ENCODE measurements around the gene C2CD4C.
"Not testable (repeated sequence)": the region's sequence is repeated elsewhere in the genome, so short reads cannot be mapped to it uniquely, and the experiment has no call there.

C2CD4C gene

DNA sequence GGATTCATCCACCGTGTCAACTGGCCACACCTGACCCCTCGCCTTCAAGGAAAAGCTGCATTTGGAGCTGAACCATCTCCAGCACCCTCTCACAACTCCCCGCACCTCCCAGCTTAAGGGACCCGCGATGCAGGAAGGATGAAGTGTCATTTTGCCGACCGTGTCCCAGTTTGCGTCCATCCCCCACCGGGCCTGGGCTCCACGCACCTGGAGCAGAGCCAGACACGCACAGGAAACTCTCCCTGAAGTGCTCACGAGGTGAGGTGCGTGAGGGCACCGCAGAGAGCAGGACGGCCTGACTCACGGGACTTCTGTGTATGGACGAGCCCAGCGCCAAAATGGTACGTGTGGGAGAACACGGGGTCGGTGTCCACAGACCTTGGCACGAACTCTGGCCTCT is 44.7 kb upstream of the C2CD4C start:
- no peak for DNase-seq (ENCODE audit: low spot score)
- TF ChIP-seq, protein P1, sequence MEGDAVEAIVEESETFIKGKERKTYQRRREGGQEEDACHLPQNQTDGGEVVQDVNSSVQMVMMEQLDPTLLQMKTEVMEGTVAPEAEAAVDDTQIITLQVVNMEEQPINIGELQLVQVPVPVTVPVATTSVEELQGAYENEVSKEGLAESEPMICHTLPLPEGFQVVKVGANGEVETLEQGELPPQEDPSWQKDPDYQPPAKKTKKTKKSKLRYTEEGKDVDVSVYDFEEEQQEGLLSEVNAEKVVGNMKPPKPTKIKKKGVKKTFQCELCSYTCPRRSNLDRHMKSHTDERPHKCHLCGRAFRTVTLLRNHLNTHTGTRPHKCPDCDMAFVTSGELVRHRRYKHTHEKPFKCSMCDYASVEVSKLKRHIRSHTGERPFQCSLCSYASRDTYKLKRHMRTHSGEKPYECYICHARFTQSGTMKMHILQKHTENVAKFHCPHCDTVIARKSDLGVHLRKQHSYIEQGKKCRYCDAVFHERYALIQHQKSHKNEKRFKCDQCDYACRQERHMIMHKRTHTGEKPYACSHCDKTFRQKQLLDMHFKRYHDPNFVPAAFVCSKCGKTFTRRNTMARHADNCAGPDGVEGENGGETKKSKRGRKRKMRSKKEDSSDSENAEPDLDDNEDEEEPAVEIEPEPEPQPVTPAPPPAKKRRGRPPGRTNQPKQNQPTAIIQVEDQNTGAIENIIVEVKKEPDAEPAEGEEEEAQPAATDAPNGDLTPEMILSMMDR (IDR thresholded peaks at IDR 0.05; ENCODE audit: extremely low read depth, missing control alignments), result no peak

DNA sequence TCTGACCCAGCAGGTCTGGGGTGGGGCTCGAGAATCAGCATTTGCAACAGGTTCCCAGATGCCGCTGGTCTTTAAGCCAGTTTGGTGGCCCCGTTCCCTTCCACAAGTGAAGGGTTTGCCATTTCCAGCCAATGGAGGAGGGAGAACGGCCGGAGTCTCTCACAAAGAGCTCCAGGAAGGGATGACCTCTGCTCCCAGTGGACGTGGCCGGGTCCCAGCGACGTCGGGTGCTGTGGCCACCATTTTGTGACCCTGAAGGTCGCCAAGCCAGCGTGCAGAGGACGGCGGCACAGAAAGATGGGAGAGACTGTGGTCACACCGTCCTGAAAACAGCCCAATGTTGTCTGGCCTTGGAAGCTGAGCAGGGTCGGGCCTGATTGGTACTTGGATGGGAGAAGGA is 43.9 kb upstream of the C2CD4C start:
- TF ChIP-seq, protein P1 (IDR thresholded peaks at IDR 0.05; ENCODE audit: extremely low read depth, missing control alignments), result no peak

DNA sequence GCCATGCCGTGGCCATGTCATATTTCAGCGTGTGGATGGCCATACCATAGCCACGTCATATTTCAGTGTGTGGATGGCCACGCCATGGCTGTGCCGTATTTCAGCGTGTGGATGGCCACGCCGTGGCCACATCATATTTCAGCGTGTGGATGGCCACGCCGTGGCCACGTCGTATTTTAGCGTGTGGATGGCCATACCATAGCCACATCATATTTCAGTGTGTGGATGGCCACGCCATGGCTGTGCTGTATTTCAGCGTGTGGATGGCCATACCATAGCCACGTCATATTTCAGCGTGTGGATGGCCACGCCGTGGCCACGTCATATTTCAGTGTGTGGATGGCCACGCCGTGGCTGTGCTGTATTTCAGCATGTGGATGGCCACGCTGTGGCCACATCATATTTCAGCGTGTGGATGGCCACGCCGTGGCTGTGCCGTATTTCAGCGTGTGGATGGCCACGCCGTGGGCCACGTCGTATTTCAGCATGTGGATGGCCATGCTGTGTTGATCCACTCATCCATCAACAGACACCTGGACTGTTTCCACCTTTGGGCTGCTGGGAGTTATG is 42.0 kb upstream of the C2CD4C start:
- DNase-seq (ENCODE audit: low spot score), result not testable (repeated sequence)

More for the DNA sequence above, 43.9 kb upstream of the C2CD4C start:
- DNase-seq (ENCODE audit: low spot score), result no peak

DNA sequence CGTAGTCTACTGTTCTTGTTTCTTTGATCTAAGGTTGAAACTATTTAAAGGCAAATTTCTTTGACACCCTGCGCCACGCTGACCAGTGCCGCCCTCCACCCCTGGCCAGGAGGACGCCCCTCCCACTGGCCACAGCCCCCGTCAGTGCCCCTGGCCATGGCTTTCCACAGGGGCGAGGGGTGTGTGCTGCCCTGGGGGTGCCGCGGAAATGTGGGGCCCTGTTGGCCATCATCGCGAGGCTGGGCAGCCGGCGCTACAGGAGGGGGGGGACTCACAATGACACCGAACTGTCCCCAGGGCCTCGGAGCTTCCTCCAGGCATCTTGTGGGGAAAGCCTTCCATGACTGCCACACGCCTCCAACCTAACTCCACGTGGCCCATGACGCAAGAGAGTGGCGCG is 41.0 kb upstream of the C2CD4C start:
- no peak for DNase-seq (ENCODE audit: low spot score)
- TF ChIP-seq, protein P1 (IDR thresholded peaks at IDR 0.05; ENCODE audit: extremely low read depth, missing control alignments), result no peak

DNA sequence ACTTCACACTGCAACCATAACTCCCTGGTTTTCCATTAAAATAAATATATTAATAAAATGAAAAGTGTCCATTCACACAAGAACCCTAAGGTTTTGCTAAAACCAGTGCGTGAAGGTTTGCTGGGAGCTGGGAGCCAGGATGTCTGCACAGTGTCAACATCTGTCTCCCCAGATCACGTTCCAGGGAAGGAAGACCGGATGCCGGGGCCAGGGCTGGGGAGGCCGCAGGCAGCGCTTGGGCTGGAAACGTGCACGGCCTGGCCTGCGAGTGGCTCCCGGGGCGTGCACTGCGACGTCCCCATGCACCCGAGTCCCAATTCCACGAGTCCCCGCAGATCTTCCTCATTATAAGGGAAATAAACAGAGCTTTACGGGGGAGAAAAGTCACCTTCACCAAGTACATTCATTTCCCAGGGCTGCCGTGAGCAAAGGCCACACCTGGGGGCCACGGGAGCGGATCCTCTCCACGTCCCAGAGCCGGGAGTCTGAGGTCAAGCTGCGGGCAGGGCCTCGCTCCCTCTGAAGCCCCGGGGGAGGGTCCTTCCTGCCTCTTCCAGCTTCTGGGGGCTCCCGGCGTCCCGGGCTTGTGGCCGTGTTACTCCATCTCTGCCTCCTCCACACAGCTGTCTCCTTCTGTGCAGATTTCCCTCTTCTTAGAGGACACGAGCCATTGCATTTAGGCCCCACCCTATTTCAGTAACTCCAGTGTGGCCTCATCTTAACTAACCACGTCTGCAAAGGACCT is 39.0 kb upstream of the C2CD4C start:
- no peak for DNase-seq (ENCODE audit: low spot score)
- TF ChIP-seq, protein P1 (IDR thresholded peaks at IDR 0.05; ENCODE audit: extremely low read depth, missing control alignments), result no peak

DNA sequence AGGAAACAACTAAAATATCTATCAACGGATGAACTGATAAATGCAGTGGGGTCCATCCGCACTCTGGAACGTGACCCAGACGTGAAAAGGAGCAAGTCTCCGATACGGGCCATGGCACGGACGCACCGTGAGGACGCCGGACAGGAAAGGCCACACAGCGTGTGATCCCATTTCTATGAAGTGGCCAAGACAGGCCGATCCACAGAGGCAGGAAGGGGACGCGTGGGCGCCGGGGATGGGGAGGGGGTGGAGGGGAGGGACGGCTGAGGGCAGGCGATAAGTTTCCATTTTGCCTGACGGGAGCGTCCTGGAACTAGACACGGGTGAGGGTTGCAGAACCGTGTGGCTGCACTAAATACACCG is 38.1 kb upstream of the C2CD4C start:
- TF ChIP-seq, protein P1 (IDR thresholded peaks at IDR 0.05; ENCODE audit: extremely low read depth, missing control alignments), result no peak
- no peak for DNase-seq (ENCODE audit: low spot score)

DNA sequence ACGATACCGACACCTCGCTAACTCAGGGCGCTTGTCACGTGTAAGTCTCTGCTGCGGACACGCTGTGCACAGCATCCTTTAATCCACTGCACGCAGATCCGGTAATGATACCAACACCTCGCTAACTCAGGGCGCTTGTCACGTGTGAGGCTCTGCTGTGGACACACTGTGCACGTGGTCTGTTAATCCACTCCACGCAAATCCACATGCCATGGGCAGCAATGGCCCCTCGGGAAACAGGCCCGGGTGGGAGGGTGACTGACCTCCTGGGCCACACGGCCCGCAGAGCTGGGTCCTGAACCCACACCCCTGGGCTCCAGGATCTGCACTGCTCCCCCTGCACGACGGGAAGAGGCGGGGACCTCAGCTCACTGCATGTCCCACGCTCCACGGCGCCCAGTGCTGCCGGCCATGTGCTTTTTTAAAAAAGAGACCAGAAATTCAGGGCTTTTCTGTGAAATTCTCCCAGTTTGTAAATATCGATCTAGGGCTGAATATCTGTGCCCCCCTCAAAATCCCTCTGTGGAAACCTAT is 35.8 kb upstream of the C2CD4C start:
- TF ChIP-seq, protein P1 (IDR thresholded peaks at IDR 0.05; ENCODE audit: extremely low read depth, missing control alignments), result no peak

DNA sequence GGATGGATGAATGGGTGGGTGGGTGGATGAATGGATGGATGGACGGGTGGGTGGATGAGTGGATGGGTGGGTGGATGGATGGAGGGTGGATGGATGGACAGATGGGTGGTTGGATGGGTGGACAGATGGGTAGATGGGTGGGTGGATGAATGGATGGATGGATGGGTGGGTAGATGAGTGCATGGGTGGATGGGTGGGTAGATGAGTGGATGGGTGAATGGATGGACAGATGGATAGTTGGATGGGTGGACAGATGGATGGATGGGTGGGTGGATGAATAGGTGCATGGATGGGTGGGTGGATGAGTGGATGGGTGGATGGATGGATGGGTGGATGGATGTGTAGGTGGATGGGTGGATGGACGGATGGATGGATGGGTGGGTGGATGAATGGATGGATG is 34.1 kb upstream of the C2CD4C start:
- no peak for DNase-seq (ENCODE audit: low spot score)
- TF ChIP-seq, protein P1 (IDR thresholded peaks at IDR 0.05; ENCODE audit: extremely low read depth, missing control alignments), result no peak

More for the DNA sequence above, 35.8 kb upstream of the C2CD4C start:
- DNase-seq (ENCODE audit: low spot score), result no peak
